CD4-positive, alpha-beta T cell treated with Interleukin-15 for 4 hours (primary cell): ENCODE data around the gene NKIRAS2.
"Not testable (repeated sequence)": the region's sequence is repeated elsewhere in the genome, so short reads cannot be mapped to it uniquely, and the experiment has no call there.

Experiments used
- DNase-seq: peaks from one replicate; pipeline ENCODE4 v3.0.0-alpha.2; 2020; ENCODE audit warnings: low spot score

NKIRAS2 gene

DNA sequence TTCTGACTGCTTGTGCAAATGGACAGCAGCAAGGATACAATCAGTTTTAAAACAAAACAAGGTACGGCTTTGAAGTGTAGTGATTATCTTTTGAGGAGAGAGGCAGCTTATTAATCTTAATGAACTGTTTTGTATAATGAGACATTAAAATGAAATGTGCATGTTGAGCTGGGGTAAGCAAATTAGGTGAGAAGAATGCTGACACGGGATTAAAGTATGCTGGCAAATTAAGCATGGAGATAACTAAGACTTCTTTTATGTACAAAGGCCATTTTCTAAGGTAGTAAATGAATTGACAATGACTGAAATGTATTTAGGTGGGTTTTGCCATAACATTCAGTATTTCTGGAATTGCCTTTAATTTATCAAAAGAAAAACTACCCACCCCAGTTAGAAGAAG is 21.4 kb upstream of the NKIRAS2 start:
- no peak for DNase-seq

GRCh38 chr17:42000413-42001133 is 19.3 kb upstream of the NKIRAS2 start:
- DNase-seq: no peak

DNA sequence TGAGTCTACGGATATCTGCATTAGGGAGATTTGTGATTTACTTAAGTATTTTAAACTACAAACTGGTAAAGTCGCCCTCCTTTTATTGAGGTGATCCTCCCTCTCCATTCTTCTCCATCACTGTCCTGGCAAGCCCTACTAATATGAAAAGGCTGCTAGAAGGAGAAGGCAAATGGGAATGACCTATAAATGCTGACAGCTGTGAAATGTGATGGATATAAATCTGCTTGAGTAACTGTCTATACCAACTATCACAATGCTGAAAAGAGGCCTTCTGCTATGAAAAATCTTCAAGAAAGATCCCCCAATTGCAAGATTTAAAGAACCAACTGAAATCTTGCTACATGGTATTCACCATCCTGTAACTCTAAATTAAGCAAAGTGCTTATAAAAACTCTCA is 18.2 kb upstream of the NKIRAS2 start:
- no peak for DNase-seq

DNA sequence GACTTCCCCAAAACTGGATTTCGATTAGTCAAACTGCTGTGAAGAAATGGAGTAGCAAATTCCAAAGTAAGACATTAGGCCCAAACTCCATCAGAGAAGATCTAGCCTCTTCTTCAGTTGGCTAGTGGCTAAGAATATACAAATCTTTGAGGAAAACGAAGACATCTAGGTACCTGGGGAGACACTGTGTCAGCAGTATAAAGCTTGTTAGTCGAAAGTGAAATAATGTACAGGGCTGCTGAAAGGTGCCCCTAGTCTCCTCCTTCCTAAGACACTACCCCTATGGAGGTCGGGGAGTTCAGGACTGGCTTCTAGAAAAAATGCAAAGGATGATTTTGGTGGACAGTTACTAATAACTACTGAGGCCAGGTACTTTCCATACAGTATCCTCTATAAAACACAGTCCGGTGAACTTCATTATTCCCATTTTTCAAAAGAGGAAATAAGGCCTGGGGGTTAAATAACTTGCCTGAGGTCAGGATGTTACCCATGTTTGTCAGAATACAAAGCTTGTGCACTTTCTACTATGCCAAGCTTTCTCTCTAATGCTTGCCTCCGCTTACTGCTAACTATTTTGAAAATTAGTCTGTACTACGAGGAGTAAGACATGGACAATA is 17.6 kb upstream of the NKIRAS2 start:
- DNase-seq: no peak

- DNase-seq: no peak
These were observed 17.0 kb upstream of the NKIRAS2 start for GRCh38 chr17:42002792-42003301.

- DNase-seq: no peak
These were observed 14.7 kb upstream of the NKIRAS2 start for GRCh38 chr17:42005166-42005565.

DNA sequence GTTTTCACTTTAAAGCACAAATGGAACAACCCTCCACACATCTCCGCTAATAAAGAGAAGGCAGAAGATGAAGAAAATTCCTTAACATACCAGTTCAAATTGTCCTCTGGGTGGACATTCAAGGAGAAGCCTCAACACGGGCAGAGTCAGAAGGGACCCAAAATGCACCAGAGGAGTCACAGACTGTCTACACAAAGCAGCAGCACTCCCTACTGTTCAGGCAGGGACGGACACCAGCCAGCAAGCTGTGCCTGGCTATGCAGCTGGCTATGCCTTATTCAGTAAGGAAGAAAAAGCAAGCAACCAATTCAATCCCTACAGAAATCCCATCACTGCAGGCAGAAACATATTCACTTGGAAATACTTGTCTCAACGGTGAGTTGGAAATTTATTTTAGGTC is 10.7 kb upstream of the NKIRAS2 start:
- no peak for DNase-seq

DNA sequence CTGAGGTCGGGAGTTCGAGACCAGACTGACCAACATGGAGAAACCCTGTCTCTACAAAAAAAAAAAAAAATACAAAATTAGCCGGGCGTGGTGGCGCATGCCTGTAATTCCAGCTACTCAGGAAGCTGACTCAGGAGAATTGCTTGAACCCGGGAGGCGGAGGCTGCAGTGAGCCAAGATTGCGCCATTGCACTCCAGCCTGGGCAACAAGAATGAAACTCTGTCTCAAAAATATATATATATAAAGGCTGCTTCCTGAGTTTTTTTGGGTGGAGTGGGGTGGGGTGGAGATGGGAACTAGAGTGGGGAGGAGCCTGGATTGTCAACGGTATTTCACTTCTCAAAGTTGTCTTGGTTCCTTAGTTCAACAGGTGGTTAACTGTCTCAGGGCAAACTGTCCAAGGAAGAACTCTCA is 9.6 kb upstream of the NKIRAS2 start:
- DNase-seq: not testable (repeated sequence)

DNA sequence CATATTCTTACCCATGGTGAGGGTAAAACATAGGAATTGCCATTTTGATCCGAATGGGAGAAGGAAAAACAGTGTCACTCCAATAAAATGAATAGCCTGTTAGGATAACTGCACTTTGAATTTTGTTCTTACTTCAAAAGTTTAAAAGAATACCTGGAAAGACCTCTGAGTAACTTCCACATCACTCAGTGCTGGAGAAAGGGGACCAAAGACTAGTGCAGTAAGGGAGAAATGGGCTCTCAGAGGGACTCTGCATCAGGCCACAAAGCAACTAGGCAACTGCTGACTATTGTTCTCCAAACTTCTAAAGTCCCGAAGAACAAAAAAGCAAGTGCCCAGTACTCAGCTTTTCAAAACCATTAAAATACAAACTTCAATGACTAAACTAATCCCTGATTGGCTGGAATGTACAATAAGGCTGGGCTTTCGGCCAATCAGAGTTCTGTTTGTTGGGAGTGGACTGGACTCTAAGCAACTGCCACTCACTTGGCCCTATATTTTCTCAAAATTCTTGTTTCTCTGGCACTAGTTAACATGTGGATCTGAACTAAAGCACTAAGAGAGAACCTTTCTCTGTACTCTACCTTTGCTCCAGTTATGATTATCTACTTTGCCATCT is 8.9 kb upstream of the NKIRAS2 start:
- DNase-seq: no peak

GRCh38 chr17:42012363-42012762 is 7.5 kb upstream of the NKIRAS2 start:
- DNase-seq: not testable (repeated sequence)

DNA sequence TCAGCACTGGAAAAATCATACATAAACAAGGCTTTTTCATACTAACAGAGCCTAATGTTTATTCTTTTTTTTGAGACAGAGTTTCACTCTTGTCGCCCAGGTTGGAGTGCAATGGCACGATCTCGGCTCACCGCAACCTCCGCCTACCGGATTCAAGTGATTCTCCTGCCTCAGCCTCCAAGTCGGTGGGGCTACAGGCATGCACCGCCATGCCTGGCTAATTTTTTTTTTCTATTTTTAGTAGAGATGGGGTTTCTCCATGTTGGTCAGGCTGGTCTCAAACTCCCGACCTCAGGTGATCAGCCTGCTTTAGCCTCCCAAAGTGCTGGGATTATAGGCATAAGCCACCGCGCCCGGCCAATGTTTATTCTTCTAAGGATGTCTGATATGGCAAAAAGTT is 6.2 kb upstream of the NKIRAS2 start:
- not testable (repeated sequence) for DNase-seq

- DNase-seq: no peak
These were observed 3.5 kb upstream of the NKIRAS2 start for GRCh38 chr17:42016411-42016831.

DNA sequence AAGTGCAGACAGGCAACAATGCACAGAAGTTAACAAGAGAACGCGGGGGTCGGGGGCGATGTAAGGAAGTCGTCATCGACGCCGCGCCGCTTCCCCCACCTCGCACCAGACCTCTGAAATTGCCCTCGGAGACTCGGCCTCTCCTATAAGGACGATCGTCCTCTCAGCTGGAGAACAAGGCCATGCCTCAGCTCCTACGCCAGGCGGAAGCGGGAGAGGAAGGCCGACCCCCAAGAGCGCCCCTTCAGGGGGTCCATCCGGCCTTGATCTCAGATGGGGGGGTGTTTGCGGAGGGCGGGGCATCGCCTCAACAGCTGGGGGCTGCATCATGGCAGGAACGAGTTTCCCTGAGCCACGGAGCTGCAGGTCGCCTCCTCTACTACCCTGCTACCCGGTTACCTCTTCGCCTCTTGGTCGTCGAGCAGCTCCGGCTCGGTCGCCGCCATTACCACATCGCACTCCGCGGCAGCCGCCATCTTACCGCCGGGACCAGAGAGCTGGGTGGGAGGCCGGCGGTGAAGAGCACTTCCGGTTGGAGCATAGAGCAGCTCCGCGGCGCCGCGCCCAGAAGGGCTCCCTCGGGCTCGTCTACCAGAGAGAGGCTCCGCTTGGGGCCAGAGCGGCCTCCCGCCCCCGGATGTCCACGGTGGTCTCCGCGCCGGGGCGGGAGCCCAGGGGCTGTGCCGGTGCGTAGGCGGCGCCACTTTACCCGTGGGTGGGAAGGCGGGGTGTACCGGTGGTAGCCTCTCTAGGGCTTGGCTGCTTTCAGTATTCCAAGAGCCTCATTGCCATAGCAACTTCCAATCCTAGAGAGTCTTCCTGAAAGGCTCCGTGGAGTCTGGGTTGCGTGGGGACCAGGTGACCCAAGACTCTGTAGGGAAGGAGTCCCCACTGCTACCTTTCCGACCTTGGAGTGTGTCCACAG is 2.7 kb upstream of the NKIRAS2 start, which contains the start of gene DNAJC7:
Gene DNAJC7, minus strand, starts transcription at position 499 of the 925 bp plus-strand sequence. Its CDS starts 23 bp downstream, at position 476.
- DNase-seq: peak; percentile 90

GRCh38 chr17:42017866-42018200 is 2.1 kb upstream of the NKIRAS2 start:
- no peak for DNase-seq

DNA sequence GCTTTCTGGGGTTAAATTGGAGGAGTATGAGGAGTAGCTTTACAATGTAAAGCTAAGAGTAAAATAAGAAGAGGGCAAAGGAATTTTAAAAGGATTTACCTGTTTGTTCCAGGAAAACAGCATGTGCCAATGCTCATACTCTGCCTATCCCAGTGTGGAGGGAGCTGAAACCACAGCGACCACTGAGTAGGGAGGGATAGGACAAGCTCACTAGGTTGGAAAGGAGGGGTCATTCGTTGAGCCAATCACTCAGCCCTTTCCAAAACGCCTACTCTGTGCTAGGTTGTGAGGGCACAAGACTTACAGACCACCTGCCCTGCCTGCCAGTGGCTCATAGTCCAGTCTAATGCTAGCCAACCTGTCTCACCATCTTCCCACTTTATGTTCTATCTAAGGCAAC is 1.6 kb upstream of the NKIRAS2 start:
- DNase-seq: no peak

DNA sequence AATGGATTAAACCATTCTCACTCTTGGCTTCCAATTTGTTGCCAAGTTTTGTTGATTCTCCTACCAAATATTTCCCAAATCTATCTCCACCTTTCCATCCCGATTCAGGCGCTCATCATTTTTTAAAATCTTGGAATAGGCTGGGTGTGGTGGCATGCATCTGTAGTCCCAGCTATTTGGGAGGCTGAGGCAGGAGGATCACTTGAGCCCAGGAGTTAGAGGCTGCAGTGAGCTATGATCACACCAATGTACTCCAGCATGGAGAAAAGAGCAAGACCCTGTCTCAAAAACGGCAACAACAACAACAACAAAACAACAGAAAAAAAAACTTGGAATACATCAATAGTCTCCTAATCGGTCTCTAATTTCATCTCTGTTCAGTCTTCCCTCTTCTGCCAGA is 902 bp upstream of the NKIRAS2 start:
- no peak for DNase-seq

DNA sequence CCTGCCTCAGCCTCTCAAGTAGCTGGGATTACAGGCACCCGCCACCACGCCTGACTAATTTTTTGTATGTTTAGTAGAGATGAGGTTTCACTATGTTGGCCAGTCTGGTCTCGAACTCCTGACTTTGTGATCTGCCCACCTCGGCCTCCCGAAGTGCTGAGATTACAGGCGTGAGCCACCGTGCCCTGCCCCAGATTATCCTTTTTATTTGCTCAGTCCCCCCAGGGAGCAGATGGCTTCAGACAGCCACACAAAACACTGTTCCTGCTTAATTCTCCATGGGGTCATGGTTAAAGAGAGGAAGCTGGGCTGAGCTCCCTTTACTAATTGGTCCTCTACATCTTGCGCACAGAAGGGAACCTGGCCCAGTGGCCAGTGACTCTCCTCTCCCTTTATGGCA is 955 bp downstream of the NKIRAS2 start:
- not testable (repeated sequence) for DNase-seq

DNA sequence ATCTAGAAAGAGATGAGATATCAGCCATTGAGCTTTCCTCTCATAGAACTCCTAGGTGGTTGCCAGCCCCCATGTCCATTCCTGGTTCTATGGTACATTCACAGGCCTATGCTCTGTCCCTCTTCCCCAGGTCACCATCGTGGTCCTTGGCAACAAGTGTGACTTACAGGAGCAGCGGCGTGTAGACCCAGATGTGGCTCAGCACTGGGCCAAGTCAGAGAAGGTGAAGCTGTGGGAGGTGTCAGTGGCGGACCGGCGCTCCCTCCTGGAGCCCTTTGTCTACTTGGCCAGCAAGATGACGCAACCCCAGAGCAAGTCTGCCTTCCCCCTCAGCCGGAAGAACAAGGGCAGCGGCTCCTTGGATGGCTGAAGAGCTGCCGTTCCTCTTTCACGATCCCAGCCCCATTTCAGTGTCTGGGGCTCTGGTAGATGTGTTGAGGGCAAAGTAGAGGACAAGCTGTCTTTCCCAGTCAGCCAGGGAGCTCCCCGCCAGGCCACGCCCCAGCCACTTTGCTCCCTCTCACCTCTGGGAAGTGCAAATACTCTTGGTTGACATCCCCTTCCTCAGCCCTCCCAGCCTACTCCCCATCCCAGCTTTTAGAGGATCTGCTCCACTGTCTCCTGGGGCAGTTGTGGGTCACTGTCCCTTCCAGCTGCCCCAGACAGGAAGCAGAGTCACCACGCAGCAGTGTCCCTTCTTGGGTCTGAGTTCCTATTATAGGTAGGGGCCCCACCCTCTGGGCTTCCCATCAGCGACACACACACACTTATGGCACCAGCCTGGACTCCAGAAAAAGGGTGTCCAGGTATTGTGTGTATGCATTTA is 3.8 kb downstream of the NKIRAS2 start:
- no peak for DNase-seq

DNA sequence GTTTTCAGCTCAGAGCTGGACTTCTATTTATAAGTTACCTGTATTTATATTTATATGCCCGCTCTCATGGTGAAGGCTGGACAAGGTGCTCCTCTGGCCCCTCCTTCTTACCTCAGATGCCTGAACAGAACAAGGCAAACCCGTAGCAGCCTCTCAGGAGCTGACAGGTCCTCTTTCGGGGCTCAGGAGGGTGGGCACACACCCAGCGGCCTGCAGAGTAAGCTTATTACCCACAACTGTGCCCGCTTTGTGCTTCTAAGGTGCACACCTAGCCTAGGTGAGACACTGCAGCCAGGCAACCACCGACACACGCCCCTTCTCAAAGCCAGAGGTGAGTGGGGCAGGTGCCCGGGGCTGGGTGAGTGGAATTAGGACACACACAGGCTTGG is 5.3 kb downstream of the NKIRAS2 start:
- no peak for DNase-seq

GRCh38 chr17:42025936-42026335 is 6.0 kb downstream of the NKIRAS2 start:
- DNase-seq: no peak
